ENCODE data around the gene IFNLR1.

Gene IFNLR1

DNA sequence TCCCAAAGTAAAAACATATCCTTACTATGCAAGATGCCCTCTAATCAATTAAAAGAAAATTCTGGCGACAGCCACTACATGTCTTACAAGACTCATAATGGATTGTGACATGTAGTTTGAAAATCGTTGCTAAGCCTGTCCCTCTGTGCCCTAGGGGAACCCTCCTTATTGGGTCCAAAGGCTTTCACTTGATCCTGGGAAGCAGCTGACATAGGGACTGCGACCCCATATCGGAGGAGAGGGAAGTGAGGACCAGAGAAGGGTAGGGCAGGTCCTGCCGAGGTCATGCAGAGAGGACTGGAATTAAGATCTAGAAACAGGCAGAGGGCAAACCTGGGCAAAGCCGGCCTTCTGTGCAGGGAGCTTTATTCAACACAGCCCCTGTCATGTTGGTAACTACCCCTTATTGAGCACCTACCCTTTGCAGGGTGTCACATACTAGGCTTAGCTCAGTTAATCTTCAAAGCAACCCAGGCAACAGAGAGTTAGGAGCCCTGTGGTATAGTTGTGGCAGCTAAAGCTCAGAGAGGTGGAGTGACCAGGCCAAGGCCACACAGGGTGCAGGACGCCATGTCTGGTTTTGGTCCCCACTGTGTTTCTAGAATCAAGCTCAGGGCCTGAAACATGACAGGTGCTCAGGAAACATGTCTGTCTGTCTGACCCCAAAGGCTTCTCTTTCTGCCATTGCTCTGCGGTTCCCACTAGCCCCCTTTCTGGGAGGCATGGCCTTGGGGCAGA is 18.4 kb upstream of the IFNLR1 start:
- DNase-seq (ENCODE audit: low read depth): no peak

DNA sequence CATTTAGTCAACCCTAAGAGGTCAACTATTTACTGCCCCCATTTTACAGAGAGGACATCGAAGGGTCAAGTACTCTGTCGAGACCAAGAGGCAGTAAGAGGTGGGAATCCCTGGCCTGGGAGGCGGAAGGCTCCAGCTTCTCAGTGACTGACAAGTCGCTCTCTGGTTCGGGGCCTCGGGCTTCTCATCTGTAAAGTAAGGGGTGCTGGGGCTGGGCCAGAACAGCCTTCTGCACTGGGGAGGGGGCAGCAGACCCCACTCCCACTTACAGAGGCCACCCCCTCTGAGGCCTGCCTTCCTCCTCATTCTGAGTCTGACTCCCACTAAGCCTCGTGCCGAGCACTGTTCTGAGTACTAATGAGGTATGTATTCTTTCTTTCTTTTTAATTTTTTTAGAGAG is 17.0 kb upstream of the IFNLR1 start:
- no peak for DNase-seq (ENCODE audit: low read depth)

GRCh38 chr1:24203404-24203803 is 16.3 kb upstream of the IFNLR1 start:
- no peak for DNase-seq (ENCODE audit: low read depth)

GRCh38 chr1:24202987-24203386 is 15.9 kb upstream of the IFNLR1 start:
- DNase-seq (ENCODE audit: low read depth): no peak

GRCh38 chr1:24202556-24202955 is 15.5 kb upstream of the IFNLR1 start:
- no peak for DNase-seq (ENCODE audit: low read depth)

DNA sequence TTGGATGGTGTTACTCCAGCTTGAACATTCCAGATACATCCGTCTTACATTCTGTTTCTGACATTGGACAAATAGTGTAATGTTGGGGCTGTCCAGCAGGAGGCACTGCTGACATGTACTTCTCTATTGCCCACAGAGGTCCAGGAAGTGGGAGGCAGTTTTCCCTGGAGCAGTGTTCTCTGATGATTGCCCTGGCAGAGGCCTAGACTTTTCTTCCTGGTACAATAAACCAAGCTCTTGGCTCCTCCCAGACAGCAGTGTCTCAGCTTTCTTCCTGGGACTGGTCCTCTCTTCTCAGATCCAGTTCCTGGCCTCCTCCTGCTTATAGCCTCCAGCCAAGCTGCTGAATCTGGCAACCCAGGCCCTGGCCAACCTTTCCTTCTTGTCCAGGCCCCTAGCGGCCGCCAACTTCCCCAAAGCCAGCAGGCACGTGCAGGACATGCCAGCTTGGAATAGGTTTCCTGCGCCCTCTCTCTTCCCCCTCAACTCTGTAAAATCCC is 14.9 kb upstream of the IFNLR1 start:
- DNase-seq (ENCODE audit: low read depth): peak; percentile 42

- DNase-seq (ENCODE audit: low read depth): peak; percentile 65
Observed at GRCh38 chr1:24199291-24199900, 12.3 kb upstream of the IFNLR1 start.

- no peak for DNase-seq (ENCODE audit: low read depth)
Observed at GRCh38 chr1:24198766-24199165, 11.7 kb upstream of the IFNLR1 start.

DNA sequence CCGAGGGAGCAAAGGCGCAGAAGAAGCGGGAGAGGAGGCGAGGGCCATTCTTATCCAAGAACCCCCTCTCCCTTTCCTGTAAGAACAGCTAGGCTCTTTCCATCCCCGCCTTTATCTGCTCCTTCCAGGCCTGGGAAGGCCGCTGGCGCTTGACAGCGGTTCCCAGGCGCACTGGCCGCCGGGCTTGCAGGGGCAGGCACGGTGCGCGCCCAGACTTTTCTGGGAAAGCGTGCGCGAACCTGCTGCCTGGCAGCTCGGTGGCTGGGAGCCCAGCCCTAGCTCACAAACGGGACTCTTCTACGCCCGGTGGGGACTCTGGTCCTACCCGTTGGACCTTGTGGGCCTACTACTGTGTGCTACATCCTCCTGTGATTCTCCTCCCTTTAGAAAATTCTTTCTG is 8.8 kb upstream of the IFNLR1 start:
- DNase-seq (ENCODE audit: low read depth): no peak

GRCh38 chr1:24195136-24195535 is 8.0 kb upstream of the IFNLR1 start:
- no peak for DNase-seq (ENCODE audit: low read depth)

DNA sequence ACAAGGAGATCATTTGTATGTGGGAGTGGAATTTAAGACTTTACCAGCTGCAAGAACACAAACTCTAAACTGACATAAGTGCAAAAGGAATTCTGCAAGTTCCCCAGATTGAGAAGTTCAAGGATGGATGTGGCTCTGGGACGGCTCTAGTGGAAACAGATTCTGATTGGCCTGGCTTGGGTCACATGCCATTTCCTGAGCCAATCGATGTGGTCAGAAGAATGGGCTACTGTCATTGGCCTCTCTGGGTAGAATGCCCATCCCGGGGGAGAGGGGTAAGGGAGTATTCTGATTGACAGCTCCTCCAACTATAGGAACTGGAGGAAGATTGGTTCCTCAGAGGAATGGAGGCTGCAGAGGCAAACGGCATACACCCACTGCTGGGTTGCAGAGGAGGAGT is 6.0 kb upstream of the IFNLR1 start:
- DNase-seq (ENCODE audit: low read depth): no peak

DNA sequence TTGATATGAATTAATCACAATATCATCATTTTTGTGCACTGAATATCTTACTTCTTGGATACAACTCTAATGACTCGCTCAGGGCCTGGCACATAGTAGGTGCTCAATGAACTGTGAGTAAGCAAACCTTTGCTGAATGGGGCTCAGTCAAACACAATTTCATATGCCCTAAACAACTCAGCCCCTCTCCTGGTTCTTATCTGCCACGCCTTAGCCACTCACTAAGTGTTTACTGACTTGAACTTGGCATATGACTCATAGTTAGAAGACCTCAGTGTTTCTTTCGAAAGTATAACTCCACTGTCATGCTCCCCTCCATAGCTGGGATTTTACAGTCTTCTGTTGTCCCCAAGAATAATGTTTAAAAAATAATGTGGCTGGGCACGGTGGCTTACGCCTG is 4.8 kb upstream of the IFNLR1 start:
- peak; percentile 27 for DNase-seq (ENCODE audit: low read depth)

GRCh38 chr1:24190983-24191461 is 3.9 kb upstream of the IFNLR1 start:
- no peak for DNase-seq (ENCODE audit: low read depth)

DNA sequence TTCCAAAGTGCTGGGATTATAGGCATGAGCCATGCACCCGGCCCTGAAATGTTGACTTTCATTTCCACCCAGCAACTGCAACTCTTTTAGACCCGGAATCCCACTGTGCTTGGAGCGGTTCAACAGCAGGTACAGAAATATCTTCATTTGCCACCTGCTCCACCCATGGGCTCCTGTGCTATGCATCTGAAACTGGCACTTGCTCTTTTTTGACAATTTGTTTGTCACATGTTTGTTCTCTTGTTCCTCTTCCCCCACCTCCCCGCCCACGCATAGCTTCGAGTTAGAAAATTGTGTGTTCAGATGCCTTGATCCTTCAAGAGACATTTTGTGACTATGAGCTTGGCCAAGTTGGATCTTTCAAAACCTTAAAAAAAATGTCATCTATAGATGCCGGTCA is 2.4 kb upstream of the IFNLR1 start:
- no peak for DNase-seq (ENCODE audit: low read depth)

GRCh38 chr1:24186711-24186992 is 437 bp downstream of the IFNLR1 start:
- DNase-seq (ENCODE audit: low read depth): no peak

- DNase-seq (ENCODE audit: low read depth): no peak
Observed at GRCh38 chr1:24186031-24186710, 918 bp downstream of the IFNLR1 start.

DNA sequence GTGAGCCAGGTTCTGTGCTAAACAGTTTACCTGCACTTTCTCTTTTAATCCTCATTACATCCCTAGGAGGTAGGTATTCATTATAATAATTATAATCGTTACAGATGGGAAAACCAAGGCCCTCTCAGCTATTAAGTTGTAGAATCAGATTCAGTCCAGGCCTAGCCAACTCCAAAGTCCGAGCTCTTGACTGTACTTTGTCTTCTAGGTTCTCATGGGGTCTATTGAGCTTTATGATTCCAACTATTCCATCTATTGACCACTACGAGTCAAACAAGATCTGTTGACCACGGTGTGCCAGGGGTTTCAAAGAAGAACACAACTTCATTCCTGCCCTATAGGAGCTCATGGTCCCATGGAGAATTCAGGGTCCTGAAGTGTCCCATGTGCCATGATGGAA is 2.0 kb downstream of the IFNLR1 start:
- DNase-seq (ENCODE audit: low read depth): no peak

DNA sequence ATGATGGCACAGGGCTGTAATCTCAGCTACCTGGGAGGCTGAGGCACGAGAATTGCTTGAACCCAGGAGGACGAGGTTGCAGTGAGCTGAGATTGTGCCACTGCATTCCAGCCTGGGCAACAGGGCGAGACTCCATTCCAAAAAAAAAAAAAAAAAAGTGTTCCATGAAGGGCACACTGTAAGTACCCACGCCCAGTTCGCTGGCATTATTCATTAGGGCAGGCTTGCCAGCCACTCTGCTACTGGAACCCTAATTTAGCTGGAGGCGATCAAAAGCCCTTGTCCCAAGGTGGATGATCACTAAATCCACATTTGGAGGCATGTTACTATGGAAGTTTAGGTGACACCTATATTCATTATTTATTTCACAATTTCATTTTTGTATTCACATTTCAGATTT is 5.0 kb downstream of the IFNLR1 start:
- DNase-seq (ENCODE audit: low read depth): no peak

- DNase-seq (ENCODE audit: low read depth): no peak
Observed at GRCh38 chr1:24181619-24182018, 5.5 kb downstream of the IFNLR1 start.

GRCh38 chr1:24180676-24181075 is 6.4 kb downstream of the IFNLR1 start:
- no peak for DNase-seq (ENCODE audit: low read depth)

- no peak for DNase-seq (ENCODE audit: low read depth)
Observed at GRCh38 chr1:24179251-24179840, 7.7 kb downstream of the IFNLR1 start.

DNA sequence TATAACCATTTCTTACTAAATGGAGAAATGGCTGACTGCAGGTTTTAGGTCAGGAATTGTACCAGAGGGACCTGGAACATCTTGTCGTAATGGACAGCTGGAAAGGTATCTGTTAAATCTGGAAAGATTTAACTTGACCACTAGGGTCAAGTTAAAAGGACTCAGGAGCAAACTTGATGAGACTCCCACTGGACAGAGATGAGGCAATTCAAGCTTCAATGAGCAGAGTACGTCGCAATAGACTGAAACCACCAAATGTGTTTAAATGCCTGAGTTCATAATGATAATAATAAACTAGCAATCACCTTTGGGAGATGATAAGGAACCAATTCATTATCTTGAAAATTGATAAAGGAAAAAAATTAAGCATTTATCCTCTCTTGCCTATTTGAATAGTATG is 8.7 kb downstream of the IFNLR1 start:
- DNase-seq (ENCODE audit: low read depth): no peak

DNA sequence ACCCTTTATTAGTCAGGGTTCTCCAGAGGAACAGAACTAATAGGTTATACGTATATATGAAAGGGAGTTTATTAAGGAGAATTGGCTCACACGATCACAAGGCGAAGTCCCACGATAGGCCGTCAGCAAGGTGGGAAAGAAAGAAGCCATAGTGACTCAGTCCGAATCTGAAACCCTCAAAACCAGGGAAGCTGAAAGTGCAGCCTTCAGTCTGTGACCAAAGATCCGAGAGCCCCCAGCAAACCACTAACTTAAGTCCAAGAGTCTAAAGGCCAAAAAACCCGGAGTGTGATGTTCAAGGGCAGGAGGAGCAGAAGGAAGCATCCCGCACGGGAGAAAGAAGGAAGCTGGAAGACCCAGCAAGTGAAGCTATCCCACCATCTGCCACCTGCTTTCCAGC is 9.9 kb downstream of the IFNLR1 start:
- no peak for DNase-seq (ENCODE audit: low read depth)

Measured in activated T-cell treated with anti-CD3 and anti-CD28 coated beads for 48 hours (primary cell).